ENCODE data around the gene PTPRM. TPM values are rescaled to one million over a fixed set of nuclear protein-coding genes. Genes with fewer than 3 reads are reported as not detected.

PTPRM gene
- total and polyA plus RNA-seq, 2 of the 8 experiments (the other 6 are each of a cell fraction or from before 2014, with no cell fraction given) = 4.1 to 7.0 TPM

DNA sequence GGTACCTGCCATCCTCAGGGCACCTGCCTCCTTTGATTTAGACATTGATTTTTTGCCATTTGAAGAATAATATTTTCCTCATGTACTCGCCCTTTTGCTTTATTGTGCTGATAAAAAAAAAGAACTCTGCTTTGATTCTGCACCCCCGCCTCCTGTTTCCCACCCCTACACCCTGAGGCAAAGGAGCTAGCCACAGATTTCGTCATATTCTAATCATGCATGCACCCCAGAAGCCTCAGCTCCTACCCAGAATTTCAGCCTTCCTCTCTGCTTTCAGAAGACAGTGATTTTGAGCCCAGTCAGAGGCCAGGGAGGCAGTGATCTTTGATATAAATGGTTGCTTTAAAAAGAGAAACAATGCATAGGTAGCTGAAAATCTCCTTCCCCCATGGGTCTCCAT, 329.0 kb downstream of the PTPRM start:
- no peak for TF ChIP-seq PHF8 (conservative IDR thresholded peaks at IDR 0.05; ENCODE audit: low read depth, low read length)
- TF ChIP-seq POLR2A (IDR thresholded peaks at IDR 0.05; ENCODE audit: control extremely low read depth in 1 of 2, low read depth in 2 of 2, low read length in 2 of 2) = no peak
- TF ChIP-seq TCF12 (IDR thresholded peaks at IDR 0.05; ENCODE audit: low read depth, low read length) = no peak
- TF ChIP-seq CHD2 (IDR thresholded peaks at IDR 0.05; ENCODE audit: low read length) = no peak
- TF ChIP-seq POU5F1 (IDR thresholded peaks at IDR 0.05; ENCODE audit: low read depth, low read length) = no peak
- WGBS, 2 experiments (ENCODE audit: extremely low coverage in 1 of 2, insufficient coverage in 1 of 2, insufficient read length in 1 of 2, insufficient replicate concordance in 2 of 2, low coverage in 1 of 2, low lambda C conversion rate in 2 of 2, missing lambda C conversion rate in 1 of 2) = 93% methylated on average over 3 of the region's 3 CpGs; no CpG with 5 or more reads in 1 of the 2 experiments
- Histone ChIP-seq H2AFZ (ENCODE audit: low read length) (no peak overlapping the region), H2BK120ac (replicated peaks; ENCODE audit: low read depth, low read length) (no peak overlapping the region), H2BK12ac (ENCODE audit: low read depth, low read length) (no peak overlapping the region), H3K4me2 (ENCODE audit: insufficient read depth in 1 of 2, low read depth in 2 of 2, low read length in 2 of 2) (no peak overlapping the region), H2AK5ac (ENCODE audit: low read depth, low read length) (no peak overlapping the region), H4K91ac (replicated peaks; ENCODE audit: insufficient read length, low read length) (no peak overlapping the region), H3K36me3 (ENCODE audit: control insufficient read depth in 2 of 4, insufficient read depth in 4 of 4, low read length in 3 of 4) (no peaks in the 10 kb centered on the region), H3K4ac (replicated peaks; ENCODE audit: insufficient read length, low read depth, low read length) (no peak overlapping the region), H4K20me1 (replicated peaks in 1 of 2; ENCODE audit: control insufficient read depth in 1 of 2, insufficient read depth in 2 of 2, low read length in 2 of 2) (no peaks in the 10 kb centered on the region), H3K56ac (replicated peaks; ENCODE audit: insufficient read length, low read depth, low read length) (no peak overlapping the region), H3K27me3 (replicated peaks in 1 of 4; ENCODE audit: control insufficient read depth in 3 of 4, extremely low read depth in 1 of 4, insufficient read depth in 3 of 4, low read length in 3 of 4) (no peaks in the 10 kb centered on the region), H2BK5ac (ENCODE audit: low read depth, low read length) (no peak overlapping the region), H4K5ac (ENCODE audit: insufficient read length, low read depth, low read length) (no peak overlapping the region), H3K4me1 (replicated peaks in 1 of 4; ENCODE audit: control insufficient read depth in 3 of 4, insufficient read depth in 4 of 4, low read length in 3 of 4) (peaks cover 0 to 5% (median 3%) of the 10 kb centered on the region in 4 experiments; a peak in 2 of 7 replicates), H2BK15ac (ENCODE audit: low read length) (no peak overlapping the region), H3K79me1 (ENCODE audit: low read depth, low read length) (no peaks in the 10 kb centered on the region), H3K9me3 (ENCODE audit: insufficient read depth in 2 of 2, low read depth in 1 of 2, low read length in 1 of 2) (no peaks in the 10 kb centered on the region), H3K4me3 (ENCODE audit: extremely low read depth in 1 of 4, insufficient read depth in 2 of 4, low read depth in 3 of 4, low read length in 4 of 4) (no peak overlapping the region), H3K79me2 (ENCODE audit: control insufficient read depth in 1 of 2, insufficient read depth in 2 of 2, low read length in 2 of 2) (no peaks in the 10 kb centered on the region), H3K23ac (ENCODE audit: insufficient read length) (no peak overlapping the region), H4K8ac (ENCODE audit: extremely low read depth, insufficient read depth, low read length) (no peak overlapping the region), H2BK20ac (ENCODE audit: low read length) (no peak overlapping the region), H3K9ac (replicated peaks in 1 of 4; ENCODE audit: extremely low read depth in 1 of 4, low read depth in 3 of 4, low read length in 3 of 4) (no peak overlapping the region), H3K27ac (ENCODE audit: low read depth, low read length) (no peak overlapping the region), H3K23me2 (ENCODE audit: low read depth, low read length) (no peaks in the 10 kb centered on the region), H3K18ac (ENCODE audit: extremely low read depth, low read length) (no peak overlapping the region), H3K14ac (ENCODE audit: insufficient read length) (no peak overlapping the region)
- no peak for FAIRE-seq
- POLR2A ChIA-PET (ENCODE audit: partially characterized antibody) = no interaction called here
- CTCF ChIA-PET (ENCODE audit: partially characterized antibody) = interaction anchor here (0.6 to 1.5 kb wide), 4 partner anchors 26 to 624 kb away, joined by 3 read pairs; no protein-coding TSS in a partner anchor
- no peak for DNase-seq (ENCODE audit: low read depth in 1 of 2, low spot score in 2 of 2)
